ENCODE measurements around the gene ROPN1. TPM values are rescaled to one million over a fixed set of nuclear protein-coding genes. Genes with fewer than 3 reads are reported as not detected.
A peak's percentile ranks its signal among the peaks of the same experiment; 100 is the strongest.
"Not testable (repeated sequence)": the region's sequence is repeated elsewhere in the genome, so short reads cannot be mapped to it uniquely, and the experiment has no call there.

ROPN1 gene
- total RNA-seq, 1 donor from 2014 or later: not detected

- peak; percentile 81 for DNase-seq (ENCODE audit: low spot score)
Measured at GRCh38 chr3:124016483-124016882, 24.6 kb upstream of the ROPN1 start.

DNA sequence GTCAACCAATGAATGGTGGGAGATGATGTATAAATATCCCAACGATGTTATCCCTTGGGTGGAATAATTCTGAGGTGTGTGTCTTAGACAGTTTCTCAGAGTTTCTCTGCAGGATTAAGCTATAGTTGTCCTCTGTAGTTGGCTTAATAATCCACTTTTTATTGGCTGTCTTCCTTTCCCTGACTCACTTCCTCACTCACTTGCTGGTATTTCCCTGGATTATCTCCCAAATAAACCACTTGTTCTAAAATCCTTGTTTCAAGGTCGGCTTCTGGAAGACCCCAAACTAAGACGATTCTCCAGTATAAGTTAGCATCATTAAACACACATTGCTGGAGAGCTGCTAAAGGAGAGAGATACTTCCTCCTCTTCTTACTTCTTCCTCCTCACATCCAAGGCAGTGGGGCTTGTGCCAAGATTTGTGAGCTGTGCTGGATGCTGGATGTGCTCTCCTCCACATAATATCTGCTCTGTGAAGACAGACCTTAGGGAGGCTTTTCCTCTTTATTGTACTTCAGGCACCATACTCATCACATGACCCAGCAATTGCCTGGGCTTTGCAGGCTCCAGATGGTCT is 22.5 kb upstream of the ROPN1 start:
- peaks cover 6% of the 10 kb centered on the region for H3K27me3 ChIP-seq
- Mint-ChIP-seq H3K4me3 (no peak overlapping the region), H3K27me3 (ENCODE audit: insufficient read depth, low read depth) (peaks cover 6% of the 10 kb centered on the region), H3K36me3 (no peaks in the 10 kb centered on the region), H3K4me1 (peaks cover 8% of the 10 kb centered on the region), H3K27ac (no peak overlapping the region), H3K9me3 (no peaks in the 10 kb centered on the region)
- H3K9me3 ChIP-seq (ENCODE audit: low read depth): no peaks in the 10 kb centered on the region
- no peaks in the 10 kb centered on the region for H3K36me3 ChIP-seq
- H3K79me2 ChIP-seq (ENCODE audit: low read depth): no peaks in the 10 kb centered on the region
- no peaks in the 10 kb centered on the region for H4K20me1 ChIP-seq (ENCODE audit: low read depth)
- no peak for DNase-seq (ENCODE audit: low spot score)
- H3K4me3 ChIP-seq: no peak overlapping the region
- H3K4me2 ChIP-seq: no peak overlapping the region
- H3F3A ChIP-seq (ENCODE audit: low read depth): no peaks in the 10 kb centered on the region
- no peak overlapping the region for H2AFZ ChIP-seq (replicated peaks)
- no peak for TF ChIP-seq CTCF (IDR thresholded peaks at IDR 0.05)
- H3K27ac ChIP-seq: no peak overlapping the region
- H3K9ac ChIP-seq: no peak overlapping the region
- H3K4me1 ChIP-seq: no peaks in the 10 kb centered on the region

More at GRCh38 chr3:124016483-124016882, 24.6 kb upstream of the ROPN1 start:
- H2AFZ ChIP-seq (replicated peaks); H3K79me2 ChIP-seq (ENCODE audit: low read depth); H3F3A ChIP-seq (ENCODE audit: low read depth); H3K4me1 Mint-ChIP-seq; H3K27ac ChIP-seq; H3K36me3 ChIP-seq; H4K20me1 ChIP-seq (ENCODE audit: low read depth); H3K27me3 ChIP-seq; H3K4me3 ChIP-seq; H3K36me3 Mint-ChIP-seq; H3K4me3 Mint-ChIP-seq; H3K4me2 ChIP-seq; H3K9ac ChIP-seq; H3K4me1 ChIP-seq; H3K27ac Mint-ChIP-seq; H3K9me3 Mint-ChIP-seq; H3K9me3 ChIP-seq (ENCODE audit: low read depth): not testable (repeated sequence)
- TF ChIP-seq CTCF (IDR thresholded peaks at IDR 0.05): peak; percentile 76
- peaks cover 11% of the 10 kb centered on the region for H3K27me3 Mint-ChIP-seq (ENCODE audit: insufficient read depth, low read depth)

- H3K4me3 Mint-ChIP-seq; H3K27ac Mint-ChIP-seq; H3K4me1 Mint-ChIP-seq; H3K9me3 Mint-ChIP-seq; H3K4me1 ChIP-seq; H4K20me1 ChIP-seq (ENCODE audit: low read depth); DNase-seq (ENCODE audit: low spot score); H3K4me3 ChIP-seq; H2AFZ ChIP-seq (replicated peaks); H3K36me3 Mint-ChIP-seq; H3K27ac ChIP-seq; H3K9me3 ChIP-seq (ENCODE audit: low read depth); H3K27me3 Mint-ChIP-seq (ENCODE audit: insufficient read depth, low read depth); H3K36me3 ChIP-seq; H3F3A ChIP-seq (ENCODE audit: low read depth); H3K4me2 ChIP-seq; H3K79me2 ChIP-seq (ENCODE audit: low read depth); H3K9ac ChIP-seq: not testable (repeated sequence)
- peaks cover 24% of the 10 kb centered on the region for H3K27me3 ChIP-seq
Measured at GRCh38 chr3:124008321-124008720, 16.4 kb upstream of the ROPN1 start.

DNA sequence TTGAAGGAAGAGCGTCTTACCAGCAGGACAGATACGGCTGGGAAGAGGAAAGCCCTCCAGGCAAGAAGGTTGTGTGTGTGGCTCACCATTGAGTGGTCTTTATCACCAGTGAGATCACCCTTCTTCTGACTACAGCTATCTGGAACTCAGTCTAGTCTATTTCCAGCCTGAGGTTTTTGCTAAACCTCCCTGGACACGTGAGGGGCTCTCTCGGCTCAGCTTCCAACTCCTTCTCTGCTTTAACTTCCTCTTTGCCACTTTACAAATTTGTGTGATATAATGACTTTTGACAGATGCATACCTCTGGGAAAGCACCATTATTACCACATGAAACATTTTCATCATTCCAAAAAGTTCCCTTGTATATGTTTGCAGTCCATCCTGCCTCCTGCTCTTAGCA is 15.3 kb upstream of the ROPN1 start:
- H3K27me3 ChIP-seq: peaks cover 29% of the 10 kb centered on the region
- H3K36me3 ChIP-seq: no peaks in the 10 kb centered on the region
- no peak overlapping the region for H3K9ac ChIP-seq
- Mint-ChIP-seq H3K9me3 (no peaks in the 10 kb centered on the region), H3K4me3 (no peak overlapping the region), H3K36me3 (no peaks in the 10 kb centered on the region), H3K4me1 (peaks cover 4% of the 10 kb centered on the region), H3K27me3 (ENCODE audit: insufficient read depth, low read depth) (peaks cover 3% of the 10 kb centered on the region), H3K27ac (no peak overlapping the region)
- no peak overlapping the region for H2AFZ ChIP-seq (replicated peaks)
- H4K20me1 ChIP-seq (ENCODE audit: low read depth): no peaks in the 10 kb centered on the region
- no peak overlapping the region for H3K4me3 ChIP-seq
- no peaks in the 10 kb centered on the region for H3F3A ChIP-seq (ENCODE audit: low read depth)
- no peaks in the 10 kb centered on the region for H3K79me2 ChIP-seq (ENCODE audit: low read depth)
- no peaks in the 10 kb centered on the region for H3K4me1 ChIP-seq
- no peaks in the 10 kb centered on the region for H3K9me3 ChIP-seq (ENCODE audit: low read depth)
- TF ChIP-seq CTCF (IDR thresholded peaks at IDR 0.05): no peak
- TF ChIP-seq EZH2phosphoT487 (IDR thresholded peaks at IDR 0.05): no peak
- TF ChIP-seq EZH2 (IDR thresholded peaks at IDR 0.05): no peak
- H3K4me2 ChIP-seq: no peak overlapping the region
- H3K27ac ChIP-seq: no peak overlapping the region
- no peak for DNase-seq (ENCODE audit: low spot score)

GRCh38 chr3:124002405-124003079 is 10.6 kb upstream of the ROPN1 start:
- H3K4me3 Mint-ChIP-seq; H3K27ac Mint-ChIP-seq; H3K4me3 ChIP-seq; H3F3A ChIP-seq (ENCODE audit: low read depth); H3K4me1 ChIP-seq; H3K27me3 Mint-ChIP-seq (ENCODE audit: insufficient read depth, low read depth); H3K4me2 ChIP-seq; H3K36me3 ChIP-seq; DNase-seq (ENCODE audit: low spot score); H3K79me2 ChIP-seq (ENCODE audit: low read depth); H2AFZ ChIP-seq (replicated peaks); H4K20me1 ChIP-seq (ENCODE audit: low read depth); H3K9me3 Mint-ChIP-seq; H3K9ac ChIP-seq; H3K9me3 ChIP-seq (ENCODE audit: low read depth); H3K27ac ChIP-seq; H3K4me1 Mint-ChIP-seq; H3K36me3 Mint-ChIP-seq: not testable (repeated sequence)
- peaks cover 57% of the 10 kb centered on the region for H3K27me3 ChIP-seq

- H4K20me1 ChIP-seq (ENCODE audit: low read depth); H3K9me3 ChIP-seq (ENCODE audit: low read depth); H3K4me3 ChIP-seq; DNase-seq (ENCODE audit: low spot score); H3K4me1 ChIP-seq; H3K36me3 Mint-ChIP-seq; H3K79me2 ChIP-seq (ENCODE audit: low read depth); H3K4me3 Mint-ChIP-seq; H3K36me3 ChIP-seq; H3K4me2 ChIP-seq; H3K27me3 Mint-ChIP-seq (ENCODE audit: insufficient read depth, low read depth); H3K9ac ChIP-seq; H3K27ac ChIP-seq; H3F3A ChIP-seq (ENCODE audit: low read depth); H3K27ac Mint-ChIP-seq; H3K9me3 Mint-ChIP-seq; H2AFZ ChIP-seq (replicated peaks); H3K4me1 Mint-ChIP-seq: not testable (repeated sequence)
- H3K27me3 ChIP-seq: peaks cover 65% of the 10 kb centered on the region
Measured at GRCh38 chr3:124001366-124001765, 9.4 kb upstream of the ROPN1 start.

Data from neural progenitor cell (in vitro differentiated cells).